ENCODE results near the gene BRI3BP.
A peak's percentile ranks its signal among the peaks of the same experiment; 100 is the strongest.
"Not testable (repeated sequence)": the region's sequence is repeated elsewhere in the genome, so short reads cannot be mapped to it uniquely, and the experiment has no call there.

BRI3BP gene

GRCh38 chr12:125023065-125023464 lies 29.6 kb downstream of the BRI3BP start:
- DNase-seq (ENCODE audit: low read depth): no peak

GRCh38 chr12:125024949-125025563 lies 31.6 kb downstream of the BRI3BP start:
- DNase-seq (ENCODE audit: low read depth): no peak

GRCh38 chr12:125025606-125026235 lies 32.3 kb downstream of the BRI3BP start:
- no peak for DNase-seq (ENCODE audit: low read depth)

- DNase-seq (ENCODE audit: low read depth): no peak
Measured at GRCh38 chr12:125028106-125028505, 34.7 kb downstream of the BRI3BP start.

GRCh38 chr12:125029761-125030358 lies 36.4 kb downstream of the BRI3BP start:
- no peak for DNase-seq (ENCODE audit: low read depth)

GRCh38 chr12:125031471-125031870 lies 38.0 kb downstream of the BRI3BP start:
- not testable (repeated sequence) for DNase-seq (ENCODE audit: low read depth)

- DNase-seq (ENCODE audit: low read depth): no peak
Measured at GRCh38 chr12:125032466-125033152, 39.2 kb downstream of the BRI3BP start.

- no peak for DNase-seq (ENCODE audit: low read depth)
Measured at GRCh38 chr12:125033288-125033687, 39.8 kb downstream of the BRI3BP start.

GRCh38 chr12:125038976-125039625 lies 45.7 kb downstream of the BRI3BP start:
- DNase-seq (ENCODE audit: low read depth): no peak

- DNase-seq (ENCODE audit: low read depth): no peak
Measured at GRCh38 chr12:125049093-125049458, 55.6 kb downstream of the BRI3BP start.

- no peak for DNase-seq (ENCODE audit: low read depth)
Measured at GRCh38 chr12:125050446-125050845, 57.0 kb downstream of the BRI3BP start.

GRCh38 chr12:125050868-125051267 lies 57.4 kb downstream of the BRI3BP start:
- no peak for DNase-seq (ENCODE audit: low read depth)

GRCh38 chr12:125053821-125054220 lies 60.4 kb downstream of the BRI3BP start:
- no peak for DNase-seq (ENCODE audit: low read depth)

GRCh38 chr12:125055591-125055990 lies 62.1 kb downstream of the BRI3BP start:
- DNase-seq (ENCODE audit: low read depth): no peak

- no peak for DNase-seq (ENCODE audit: low read depth)
Measured at GRCh38 chr12:125056306-125056705, 62.9 kb downstream of the BRI3BP start.

GRCh38 chr12:125057708-125058107 lies 64.3 kb downstream of the BRI3BP start:
- no peak for DNase-seq (ENCODE audit: low read depth)

- no peak for DNase-seq (ENCODE audit: low read depth)
Measured at GRCh38 chr12:125061229-125061628, 67.8 kb downstream of the BRI3BP start.

- not testable (repeated sequence) for DNase-seq (ENCODE audit: low read depth)
Measured at GRCh38 chr12:125063522-125063921, 70.1 kb downstream of the BRI3BP start.

GRCh38 chr12:125064492-125064891 lies 71.0 kb downstream of the BRI3BP start:
- no peak for DNase-seq (ENCODE audit: low read depth)

GRCh38 chr12:125065021-125065918 lies 71.8 kb downstream of the BRI3BP start, which contains the start of gene AACS:
TSS of gene AACS (plus strand) at chr12:125065435. CDS start at chr12:125065585, 150 bp downstream.
- peak; percentile 72 for DNase-seq (ENCODE audit: low read depth)

GRCh38 chr12:125065919-125066570 lies 72.6 kb downstream of the BRI3BP start:
- DNase-seq (ENCODE audit: low read depth): no peak
